CD4-positive, CD25-positive, alpha-beta regulatory T cell (primary cell): ENCODE measurements around the gene AMPH. TPM values are rescaled to one million over a fixed set of nuclear protein-coding genes. Genes with fewer than 3 reads are reported as not detected.
"Not testable (repeated sequence)": the region's sequence is repeated elsewhere in the genome, so short reads cannot be mapped to it uniquely, and the experiment has no call there.

Experiments
- ATAC-seq, 2 donors: fragments of 150-1000 bp; cut with Tn5 transposase; one replicate each; pipeline ENCODE4 v1.10.0; 2021; ENCODE audit warnings: low read depth in 2 of 2, moderate number of reproducible peaks in 2 of 2, moderate library complexity in 1 of 2
- DNase-seq, 3 donors: peaks; one replicate each; pipeline versions ENCODE4 v3.0.0 to v3.0.0-alpha.2; 2012 to 2022; ENCODE audit warnings: mixed read lengths in 1 of 3
- H3K27ac ChIP-seq: one replicate; pipeline ENCODE4 v1.7.0; 2013; ENCODE audit warnings: mild to moderate bottlenecking, low read length; ENCODE audit not compliant: insufficient read depth, poor library complexity, severe bottlenecking
- H3K27me3 ChIP-seq: one replicate; pipeline ENCODE4 v1.7.0; 2013; ENCODE audit warnings: low read length; ENCODE audit not compliant: control insufficient read depth, insufficient read depth
- H3K36me3 ChIP-seq: one replicate; pipeline ENCODE4 v1.7.0; 2013; ENCODE audit warnings: mild to moderate bottlenecking, low read length, moderate library complexity; ENCODE audit not compliant: control insufficient read depth, insufficient read depth
- H3K4me1 ChIP-seq: 2 replicates; pipeline ENCODE4 v1.7.0; 2013; ENCODE audit warnings: mild to moderate bottlenecking, low read length; ENCODE audit not compliant: insufficient read depth, control insufficient read depth, poor library complexity, severe bottlenecking
- H3K4me3 ChIP-seq: one replicate; pipeline ENCODE4 v1.7.0; 2013; ENCODE audit warnings: low read depth, mild to moderate bottlenecking, low read length, moderate library complexity
- H3K9me3 ChIP-seq, 2 experiments: 1 replicate in 1 of 2; 2 replicates in 1 of 2; pipeline ENCODE4 v1.7.0; 2013; ENCODE audit warnings: low read length in 2 of 2, mild to moderate bottlenecking in 1 of 2, moderate library complexity in 1 of 2; ENCODE audit not compliant: control insufficient read depth in 2 of 2
- H3K27ac Mint-ChIP-seq, 3 donors: one replicate each; pipeline ENCODE4 v1.8.0; 2020 to 2022; ENCODE audit warnings: mild to moderate bottlenecking in 3 of 3, mixed read lengths in 3 of 3, moderate library complexity in 2 of 3
- H3K27me3 Mint-ChIP-seq: one replicate; pipeline ENCODE4 v1.8.0; 2022; ENCODE audit warnings: mild to moderate bottlenecking, mixed read lengths
- H3K36me3 Mint-ChIP-seq: one replicate; pipeline ENCODE4 v1.8.0; 2020; ENCODE audit warnings: mixed read lengths
- H3K4me1 Mint-ChIP-seq, 4 donors: one replicate each; pipeline ENCODE4 v1.8.0; 2020 to 2022; ENCODE audit warnings: mixed read lengths in 4 of 4, mild to moderate bottlenecking in 1 of 4
- H3K4me3 Mint-ChIP-seq, 4 donors: one replicate each; pipeline ENCODE4 v1.8.0; 2020 to 2022; ENCODE audit warnings: mild to moderate bottlenecking in 4 of 4, mixed read lengths in 4 of 4, moderate library complexity in 3 of 4
- H3K9me3 Mint-ChIP-seq, 7 donors: one replicate each; pipeline ENCODE4 v1.8.0; 2020 to 2022; ENCODE audit warnings: mixed read lengths in 7 of 7, mild to moderate bottlenecking in 3 of 7, moderate library complexity in 2 of 7
- polyA plus RNA-seq, 4 donors: library from polyadenylated mRNA; unstranded; fragments of 300-500 nt; fragmentation: Illumina TruSeq; gene quantifications; one replicate each; pipeline ENCODE4 v1.2.3, GENCODE V29; 2021
- total RNA-seq: library from RNA; stranded (reverse); gene quantifications from one replicate; pipeline ENCODE4 v1.2.3, GENCODE V29; 2022

Gene AMPH
- total and polyA plus RNA-seq, 5 donors from 2014 or later: 0.09 to 0.11 (median 0.10) TPM; not detected in 2

GRCh38 chr7:38342135-38342534, 289.0 kb downstream of the AMPH start:
- not testable (repeated sequence) for H3K27me3 Mint-ChIP-seq, H3K9me3 ChIP-seq, H3K36me3 Mint-ChIP-seq, H3K27ac ChIP-seq, DNase-seq, H3K27me3 ChIP-seq, ATAC-seq, H3K36me3 ChIP-seq, H3K4me3 Mint-ChIP-seq, H3K4me3 ChIP-seq, H3K9me3 Mint-ChIP-seq
- Mint-ChIP-seq H3K4me1 (peaks cover 8 to 53% (median 25%) of the 10 kb centered on the region in 4 donors), H3K27ac (peak overlapping the region in 2 of 3 donors; percentile 49 to 83)
- H3K4me1 ChIP-seq: peaks cover 25% of the 10 kb centered on the region

GRCh38 chr7:38341172-38341705, 289.9 kb downstream of the AMPH start:
- not testable (repeated sequence) for H3K4me3 ChIP-seq, H3K36me3 ChIP-seq, DNase-seq, H3K36me3 Mint-ChIP-seq, H3K9me3 Mint-ChIP-seq, H3K27me3 ChIP-seq, H3K9me3 ChIP-seq, H3K27me3 Mint-ChIP-seq
- ATAC-seq: peak in 1 of 2 donors; percentile 8
- H3K27ac ChIP-seq: peak overlapping the region; percentile 23
- Mint-ChIP-seq H3K4me3 (peak overlapping the region in 1 of 4 donors; percentile 69), H3K27ac (peak overlapping the region; percentile 79 to 93 (median 83)), H3K4me1 (peaks cover 10 to 49% (median 23%) of the 10 kb centered on the region in 4 donors)
- H3K4me1 ChIP-seq: peaks cover 25% of the 10 kb centered on the region

- Histone ChIP-seq H3K4me3 (no peak overlapping the region), H3K9me3 (no peaks in the 10 kb centered on the region), H3K27ac (peak overlapping the region; percentile 23), H3K36me3 (no peaks in the 10 kb centered on the region), H3K4me1 (peaks cover 24% of the 10 kb centered on the region), H3K27me3 (no peaks in the 10 kb centered on the region)
- peak overlapping the region; percentile 79 to 93 (median 83) for H3K27ac Mint-ChIP-seq
- peak overlapping the region in 2 of 4 donors; percentile 29 to 69 for H3K4me3 Mint-ChIP-seq
- no peaks in the 10 kb centered on the region for H3K9me3 Mint-ChIP-seq
- ATAC-seq (peak; percentile 66 to 67), DNase-seq (no peak)
- no peaks in the 10 kb centered on the region for H3K36me3 Mint-ChIP-seq
- no peaks in the 10 kb centered on the region for H3K27me3 Mint-ChIP-seq
- peaks cover 12 to 49% (median 22%) of the 10 kb centered on the region in 4 donors for H3K4me1 Mint-ChIP-seq
Observed at GRCh38 chr7:38339953-38340819, 291.0 kb downstream of the AMPH start.

GRCh38 chr7:38336148-38336515, 295.0 kb downstream of the AMPH start:
- not testable (repeated sequence) for ATAC-seq, H3K27me3 Mint-ChIP-seq, DNase-seq, H3K36me3 ChIP-seq, H3K4me3 ChIP-seq, H3K9me3 ChIP-seq, H3K27ac ChIP-seq, H3K27me3 ChIP-seq, H3K36me3 Mint-ChIP-seq, H3K9me3 Mint-ChIP-seq
- H3K4me3 Mint-ChIP-seq: peak overlapping the region in 2 of 4 donors; percentile 29 to 64
- H3K4me1 ChIP-seq: peaks cover 15% of the 10 kb centered on the region
- H3K27ac Mint-ChIP-seq: peak overlapping the region; percentile 20 to 88 (median 71)
- peaks cover 5 to 30% (median 8%) of the 10 kb centered on the region in 4 donors for H3K4me1 Mint-ChIP-seq

- Mint-ChIP-seq H3K27ac (peak overlapping the region; percentile 32 to 89 (median 88)), H3K4me3 (peak overlapping the region in 2 of 4 donors; percentile 39 to 64), H3K36me3 (no peaks in the 10 kb centered on the region), H3K9me3 (no peaks in the 10 kb centered on the region), H3K4me1 (peaks cover 0 to 29% (median 6%) of the 10 kb centered on the region in 4 donors), H3K27me3 (no peaks in the 10 kb centered on the region)
- Histone ChIP-seq H3K4me1 (peaks cover 9% of the 10 kb centered on the region), H3K9me3 (no peaks in the 10 kb centered on the region), H3K36me3 (no peaks in the 10 kb centered on the region), H3K4me3 (no peak overlapping the region), H3K27ac (no peak overlapping the region), H3K27me3 (no peaks in the 10 kb centered on the region)
- DNase-seq (peak; percentile 64 to 77 (median 67)), ATAC-seq (peak; percentile 86 to 91)
Observed at GRCh38 chr7:38335492-38336147, 295.6 kb downstream of the AMPH start.

GRCh38 chr7:38335128-38335491, 296.1 kb downstream of the AMPH start:
- DNase-seq (no peak), ATAC-seq (no peak)
- Histone ChIP-seq H3K27me3 (no peaks in the 10 kb centered on the region), H3K27ac (no peak overlapping the region), H3K4me3 (no peak overlapping the region), H3K4me1 (peaks cover 4% of the 10 kb centered on the region), H3K9me3 (no peaks in the 10 kb centered on the region), H3K36me3 (no peaks in the 10 kb centered on the region)
- Mint-ChIP-seq H3K9me3 (no peaks in the 10 kb centered on the region), H3K4me3 (no peak overlapping the region), H3K4me1 (peaks cover 0 to 29% (median 3%) of the 10 kb centered on the region in 4 donors), H3K27ac (peak overlapping the region; percentile 32 to 89 (median 88)), H3K36me3 (no peaks in the 10 kb centered on the region), H3K27me3 (no peaks in the 10 kb centered on the region)

GRCh38 chr7:38334163-38334562, 297.0 kb downstream of the AMPH start:
- Histone ChIP-seq H3K4me3 (no peak overlapping the region), H3K36me3 (no peaks in the 10 kb centered on the region), H3K27me3 (no peaks in the 10 kb centered on the region), H3K27ac (no peak overlapping the region), H3K9me3 (no peaks in the 10 kb centered on the region), H3K4me1 (peaks cover 3% of the 10 kb centered on the region)
- DNase-seq: no peak
- Mint-ChIP-seq H3K4me1 (peaks cover 0 to 34% (median 3%) of the 10 kb centered on the region in 4 donors), H3K27me3 (no peaks in the 10 kb centered on the region), H3K4me3 (no peak overlapping the region), H3K27ac (no peak overlapping the region), H3K9me3 (no peaks in the 10 kb centered on the region), H3K36me3 (no peaks in the 10 kb centered on the region)
- ATAC-seq: no peak
